Left renal pelvis (tissue), 4 donors: ENCODE results near the gene MAPK14. TPM values are rescaled to one million over a fixed set of nuclear protein-coding genes. Genes with fewer than 3 reads are reported as not detected.
"Not testable (repeated sequence)": the region's sequence is repeated elsewhere in the genome, so short reads cannot be mapped to it uniquely, and the experiment has no call there.

Experiments
- DNase-seq, 4 donors: peaks; one replicate each; pipeline ENCODE4 v3.0.0-alpha.2; 2013; ENCODE audit warnings: low read depth in 4 of 4, low spot score in 3 of 4
- polyA plus RNA-seq, 4 donors: library from polyadenylated mRNA; unstranded; fragments of 120-200 nt; gene quantifications; one replicate each; pipeline ENCODE4 v1.2.1, GENCODE V29; 2013; ENCODE audit not compliant: insufficient read length in 4 of 4

The MAPK14 gene
- polyA plus RNA-seq, 4 donors: 52.8 to 55.8 (median 54.5) TPM

DNA sequence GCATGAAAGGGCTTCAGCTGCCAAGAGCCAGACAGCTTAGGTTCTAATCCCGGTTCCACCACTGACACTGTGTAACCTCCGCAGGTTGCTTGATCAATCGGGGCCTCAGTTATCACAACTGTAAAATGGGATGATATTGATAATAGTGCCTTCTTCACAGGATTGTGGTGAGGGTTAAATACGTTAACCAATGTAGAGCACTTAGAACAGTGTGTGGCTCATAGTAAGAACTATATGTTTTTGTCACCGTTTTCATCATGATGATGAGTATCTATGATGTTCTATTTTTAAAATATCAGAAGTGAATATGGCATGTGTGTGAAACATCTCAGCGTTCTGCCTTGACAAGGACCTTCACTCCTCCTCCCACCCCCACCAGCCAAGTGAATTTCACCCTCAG is 92.4 kb downstream of the MAPK14 start:
- DNase-seq: no peak

DNA sequence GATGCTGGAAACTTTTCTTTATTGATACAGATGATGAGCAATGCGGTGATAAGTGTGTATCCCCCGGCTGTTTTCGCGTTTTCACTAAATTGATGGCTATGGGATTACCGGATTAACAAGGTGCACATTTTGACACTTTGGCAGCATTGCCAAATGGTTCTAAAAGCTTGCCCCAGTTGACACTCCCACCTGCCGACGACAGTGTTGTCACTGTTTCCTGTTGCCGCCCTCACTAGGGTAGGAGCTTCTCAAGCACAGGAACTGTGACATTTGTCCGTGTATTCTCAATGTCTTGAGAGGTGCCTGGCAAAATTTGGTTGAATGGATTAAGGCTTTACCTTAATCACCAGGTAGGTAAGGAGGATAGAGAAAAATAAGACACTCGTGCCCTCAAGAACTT is 92.9 kb downstream of the MAPK14 start:
- no peak for DNase-seq

GRCh38 chr6:36120979-36121786 is 93.6 kb downstream of the MAPK14 start:
- no peak for DNase-seq

DNA sequence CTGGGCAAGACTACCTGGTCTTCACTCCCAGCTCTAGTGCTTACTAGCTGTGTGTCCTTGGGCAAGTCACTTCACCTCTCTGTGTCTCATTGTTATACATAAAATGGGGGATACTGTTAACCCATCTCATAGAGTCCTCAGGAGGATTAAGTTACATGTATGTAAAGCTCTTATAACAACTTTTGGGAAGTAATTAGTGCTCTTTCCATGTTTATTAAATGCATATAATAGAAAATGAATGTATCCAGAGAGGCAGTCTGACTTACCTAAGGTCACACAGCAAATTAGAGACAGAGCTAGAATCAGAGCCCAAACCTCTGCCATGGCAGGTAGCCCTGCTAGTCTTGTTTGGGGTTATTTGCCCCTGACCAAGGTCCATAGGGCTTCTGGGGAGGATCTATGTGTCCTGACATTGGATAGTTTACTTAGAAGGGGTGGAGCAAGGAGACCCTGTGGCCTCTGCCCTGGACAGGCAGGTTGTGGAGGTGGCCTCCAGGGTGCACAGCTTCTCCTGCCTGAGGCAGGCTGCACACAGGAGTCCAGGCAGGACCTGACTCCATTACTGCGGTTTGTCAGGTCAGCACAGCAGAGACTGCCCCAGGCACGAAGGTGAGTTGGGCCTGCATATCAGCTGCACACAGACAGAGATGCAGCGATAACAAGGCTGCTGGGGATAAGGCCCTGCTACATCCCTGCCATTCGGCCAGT is 94.3 kb downstream of the MAPK14 start:
- no peak for DNase-seq

GRCh38 chr6:36122495-36123269 is 95.1 kb downstream of the MAPK14 start:
- no peak for DNase-seq

GRCh38 chr6:36123270-36124139 is 95.9 kb downstream of the MAPK14 start:
- DNase-seq: peak in 2 of 4 donors; percentile 63 to 65

DNA sequence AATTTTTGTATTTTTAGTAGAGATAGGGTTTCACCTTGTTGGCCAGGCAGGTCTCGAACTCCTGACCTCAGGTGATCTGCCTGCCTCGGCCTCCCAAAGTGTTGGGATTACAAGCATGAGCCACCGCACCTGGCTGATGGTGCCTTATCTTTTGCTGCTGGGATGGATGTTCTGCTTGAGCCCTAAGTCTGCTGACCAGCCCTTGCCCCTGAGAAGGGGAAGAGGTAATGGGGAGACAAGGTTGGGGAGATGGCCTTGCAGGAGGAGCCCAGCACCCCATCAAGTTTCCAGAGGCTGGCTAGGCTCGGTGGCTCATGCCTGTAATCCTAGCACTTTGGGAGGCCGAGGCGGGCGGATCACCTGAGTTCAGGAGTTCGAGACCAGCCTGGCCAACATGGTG is 96.7 kb downstream of the MAPK14 start:
- not testable (repeated sequence) for DNase-seq

- DNase-seq: no peak
These were observed 97.3 kb downstream of the MAPK14 start for GRCh38 chr6:36124881-36125280.

GRCh38 chr6:36125575-36125974 is 98.0 kb downstream of the MAPK14 start:
- DNase-seq: no peak

DNA sequence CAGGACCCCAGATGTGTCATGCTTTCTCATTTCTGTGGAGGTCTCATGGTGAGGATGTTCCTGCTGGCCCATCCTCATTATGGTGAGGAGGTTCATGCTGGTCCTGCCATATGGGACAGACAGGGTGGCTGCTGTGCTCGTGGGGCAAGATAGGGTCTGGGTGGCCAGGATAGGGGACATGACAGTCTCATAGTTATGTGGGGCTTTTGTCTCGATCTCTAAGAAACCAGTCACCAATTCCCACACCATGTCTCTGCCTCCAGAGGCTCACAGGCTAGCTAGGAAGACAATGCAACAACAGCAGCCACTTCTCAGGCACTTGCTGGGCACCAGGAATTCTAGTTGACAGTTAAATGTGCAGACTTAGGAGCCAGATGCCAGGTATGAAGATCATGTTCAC is 98.5 kb downstream of the MAPK14 start:
- no peak for DNase-seq

GRCh38 chr6:36126553-36127458 is 99.2 kb downstream of the MAPK14 start:
- DNase-seq: no peak

- DNase-seq: no peak
These were observed 99.9 kb downstream of the MAPK14 start for GRCh38 chr6:36127462-36128016.

DNA sequence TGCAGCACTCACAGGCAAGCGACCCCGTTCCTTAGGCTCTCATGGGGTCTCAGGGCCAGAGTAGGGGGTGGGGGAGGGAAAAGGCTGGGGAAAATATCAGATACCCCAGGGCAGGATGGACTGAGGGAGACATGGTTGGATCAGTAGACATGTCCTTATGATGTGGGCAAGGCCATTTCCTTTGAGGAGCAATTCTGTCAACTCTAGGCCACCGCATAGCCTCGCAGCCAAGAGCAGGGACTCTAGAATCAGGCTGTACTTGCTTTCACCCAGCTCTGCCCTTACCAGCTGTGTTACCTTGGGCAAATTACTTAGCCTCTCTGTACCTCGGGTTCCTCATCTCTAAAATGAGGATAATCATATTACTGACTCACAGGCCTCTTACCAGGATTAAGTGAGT is 100.5 kb downstream of the MAPK14 start:
- DNase-seq: no peak

DNA sequence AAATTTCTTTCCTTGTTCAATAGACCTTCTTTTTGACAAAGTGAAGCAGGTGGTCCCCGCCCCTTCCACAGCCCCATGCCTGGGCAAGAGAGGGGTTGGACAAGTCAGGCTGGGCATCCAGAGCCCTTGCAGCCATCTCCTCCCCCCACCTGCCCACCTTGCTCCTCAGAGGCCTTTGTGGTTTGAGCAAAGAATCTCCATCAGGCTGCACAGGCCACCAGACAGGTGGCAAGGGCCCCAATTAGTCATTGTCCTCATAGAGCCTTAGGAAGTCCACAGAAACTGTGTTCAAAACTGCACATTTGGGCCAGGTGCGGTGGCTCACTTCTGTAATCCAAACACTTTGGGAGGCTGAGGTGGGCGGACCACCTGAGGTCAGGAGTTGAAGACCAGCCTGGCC is 101.2 kb downstream of the MAPK14 start:
- no peak for DNase-seq

GRCh38 chr6:36129334-36129733 is 101.7 kb downstream of the MAPK14 start:
- DNase-seq: not testable (repeated sequence)

- DNase-seq: no peak
These were observed 102.5 kb downstream of the MAPK14 start, which contains the start of gene MAPK13 for GRCh38 chr6:36129941-36130666. Gene MAPK13 (plus strand): TSS chr6:36130513. CDS start chr6:36130583, 70 bp downstream.

GRCh38 chr6:36130667-36131510 is 103.3 kb downstream of the MAPK14 start:
- DNase-seq: peak in 1 of 4 donors; percentile 20
